IPS-15b (cell line): ENCODE data around the gene PLA2G2F.
"Not testable (repeated sequence)": the region's sequence is repeated elsewhere in the genome, so short reads cannot be mapped to it uniquely, and the experiment has no call there.

Source experiments
- H3K27me3 ChIP-seq: one replicate; pipeline ENCODE4 v1.6.1; 2013; ENCODE audit warnings: low read length; ENCODE audit not compliant: control insufficient read depth, insufficient read depth
- H3K36me3 ChIP-seq: one replicate; pipeline ENCODE4 v1.6.1; 2013; ENCODE audit warnings: low read length; ENCODE audit not compliant: control insufficient read depth, insufficient read depth
- H3K4me1 ChIP-seq: one replicate; pipeline ENCODE4 v1.6.1; 2013; ENCODE audit warnings: mild to moderate bottlenecking, low read length; ENCODE audit not compliant: control insufficient read depth, insufficient read depth
- H3K4me3 ChIP-seq: one replicate; pipeline ENCODE4 v1.5.1; 2013; ENCODE audit warnings: low read depth, low read length
- H3K9ac ChIP-seq: one replicate; pipeline ENCODE4 v1.6.1; 2013; ENCODE audit warnings: low read depth, mild to moderate bottlenecking, low read length
- H3K9me3 ChIP-seq: one replicate; pipeline ENCODE4 v1.6.1; 2013; ENCODE audit warnings: mild to moderate bottlenecking, low read length; ENCODE audit not compliant: control insufficient read depth, insufficient read depth

The PLA2G2F gene

DNA sequence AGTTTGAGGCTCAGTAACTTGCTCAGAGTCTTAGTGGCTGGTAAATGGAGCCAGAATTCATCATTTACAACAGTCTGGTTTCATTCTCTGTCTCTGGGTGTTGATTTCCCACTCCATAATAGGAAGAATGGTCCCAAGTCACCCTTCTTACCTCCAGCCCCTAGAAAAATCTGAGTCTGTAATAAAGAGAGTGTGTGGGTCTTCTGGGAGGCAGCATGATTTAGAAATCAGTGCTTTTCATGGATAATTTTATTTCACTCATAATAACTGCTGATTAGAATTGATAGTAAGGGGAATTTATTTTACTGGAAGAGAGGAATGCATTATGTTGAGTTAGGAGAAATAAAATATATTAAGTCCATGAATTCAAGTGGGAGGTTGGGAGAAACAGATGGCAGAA, 21.9 kb upstream of the PLA2G2F start:
- H3K9ac ChIP-seq, result no peak overlapping the region
- no peak overlapping the region for H3K4me3 ChIP-seq
- H3K4me1 ChIP-seq, result no peaks in the 10 kb centered on the region
- H3K9me3 ChIP-seq, result no peaks in the 10 kb centered on the region
- H3K36me3 ChIP-seq, result no peaks in the 10 kb centered on the region
- H3K27me3 ChIP-seq, result peaks cover 3% of the 10 kb centered on the region

DNA sequence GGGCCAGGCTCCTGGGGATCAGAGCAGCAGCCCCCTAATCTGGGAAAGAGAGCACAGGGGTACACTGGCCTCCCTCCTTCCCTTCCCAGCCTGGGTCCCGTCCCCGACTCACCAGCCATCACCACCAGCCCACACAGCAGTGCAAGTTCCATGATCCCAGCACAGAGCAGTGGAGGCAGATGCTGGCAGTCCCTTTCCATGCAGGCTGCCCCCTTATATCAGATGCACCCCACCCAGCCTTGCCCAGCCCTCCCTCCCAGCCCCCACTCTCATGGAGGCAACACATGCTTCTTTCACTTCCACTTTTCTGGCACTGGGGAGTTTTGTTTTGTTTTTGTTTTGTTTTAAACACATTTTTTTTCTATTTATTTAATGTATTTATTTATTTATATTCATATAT, 19.8 kb upstream of the PLA2G2F start, which contains the start of gene PLA2G2D:
Gene PLA2G2D (minus strand): TSS at position 190 of the 400 bp plus-strand sequence. CDS start 38 bp downstream, at position 152.
- H3K9me3 ChIP-seq, result no peaks in the 10 kb centered on the region
- no peak within 1 kb of the TSS for H3K9ac ChIP-seq
- H3K36me3 ChIP-seq, result no peaks in the 10 kb centered on the region
- peaks cover 3% of the 10 kb centered on the region for H3K27me3 ChIP-seq
- H3K4me3 ChIP-seq, result no peak within 1 kb of the TSS
- H3K4me1 ChIP-seq, result no peaks in the 10 kb centered on the region

DNA sequence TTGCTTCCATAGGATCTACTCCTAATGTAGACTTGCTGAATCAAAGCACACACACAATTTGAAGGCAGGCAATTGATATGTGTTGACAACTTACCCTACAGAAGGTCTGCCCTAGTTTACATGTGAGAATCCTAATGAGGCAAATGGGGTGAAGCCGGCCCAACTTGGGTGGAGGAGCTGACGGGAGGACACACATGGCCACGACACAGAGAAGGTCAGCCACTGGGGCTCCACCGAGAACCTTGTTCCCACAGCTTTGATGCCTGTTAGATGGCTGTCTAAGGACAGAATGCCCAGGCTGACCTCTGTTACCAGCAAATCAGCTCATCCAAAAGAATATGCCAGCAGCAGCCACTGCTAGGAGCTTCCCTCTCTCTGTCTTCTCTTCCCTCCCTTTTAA, 18.3 kb upstream of the PLA2G2F start:
- Histone ChIP-seq H3K9me3 (no peaks in the 10 kb centered on the region), H3K27me3 (peaks cover 3% of the 10 kb centered on the region), H3K4me1 (no peaks in the 10 kb centered on the region), H3K4me3 (no peak overlapping the region), H3K9ac (no peak overlapping the region), H3K36me3 (no peaks in the 10 kb centered on the region)

DNA sequence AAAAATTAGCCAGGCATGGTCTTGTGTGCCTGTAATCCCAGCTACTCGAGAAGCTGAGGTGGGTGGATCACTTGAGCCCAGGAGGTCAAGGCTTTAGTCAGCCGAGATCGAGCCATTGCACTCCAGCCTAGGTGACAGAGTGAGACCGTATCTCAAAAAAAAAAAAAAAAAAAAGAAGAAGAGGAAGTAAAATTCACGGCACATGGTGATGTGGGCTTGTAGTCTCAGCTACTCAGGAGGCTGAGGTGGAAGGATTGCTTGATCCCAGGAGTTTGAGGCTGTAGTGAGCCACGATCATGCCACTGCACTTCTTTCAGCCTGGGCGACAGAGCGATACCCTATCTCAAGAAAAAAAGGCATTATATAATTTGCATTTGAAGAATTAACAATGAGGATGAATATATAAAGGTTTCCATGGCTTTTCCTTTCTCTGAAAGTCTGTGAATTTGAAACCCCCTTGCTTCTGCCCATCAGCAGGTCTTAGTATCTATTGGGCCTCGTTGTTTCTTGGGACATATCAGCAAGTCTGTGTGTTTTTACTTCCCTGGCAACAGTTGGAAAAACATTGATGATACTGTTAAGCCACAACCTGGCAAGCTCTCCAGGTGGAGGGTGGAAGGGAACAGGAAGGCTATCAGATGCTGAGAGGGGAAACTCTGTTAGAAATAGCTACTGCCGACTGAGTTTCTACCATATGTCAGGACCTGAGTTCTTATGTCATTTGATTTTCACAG, 15.2 kb upstream of the PLA2G2F start:
- Histone ChIP-seq H3K9me3 (no peaks in the 10 kb centered on the region), H3K4me3 (no peak overlapping the region), H3K36me3 (no peaks in the 10 kb centered on the region), H3K27me3 (peaks cover 3% of the 10 kb centered on the region), H3K4me1 (no peaks in the 10 kb centered on the region), H3K9ac (no peak overlapping the region)

DNA sequence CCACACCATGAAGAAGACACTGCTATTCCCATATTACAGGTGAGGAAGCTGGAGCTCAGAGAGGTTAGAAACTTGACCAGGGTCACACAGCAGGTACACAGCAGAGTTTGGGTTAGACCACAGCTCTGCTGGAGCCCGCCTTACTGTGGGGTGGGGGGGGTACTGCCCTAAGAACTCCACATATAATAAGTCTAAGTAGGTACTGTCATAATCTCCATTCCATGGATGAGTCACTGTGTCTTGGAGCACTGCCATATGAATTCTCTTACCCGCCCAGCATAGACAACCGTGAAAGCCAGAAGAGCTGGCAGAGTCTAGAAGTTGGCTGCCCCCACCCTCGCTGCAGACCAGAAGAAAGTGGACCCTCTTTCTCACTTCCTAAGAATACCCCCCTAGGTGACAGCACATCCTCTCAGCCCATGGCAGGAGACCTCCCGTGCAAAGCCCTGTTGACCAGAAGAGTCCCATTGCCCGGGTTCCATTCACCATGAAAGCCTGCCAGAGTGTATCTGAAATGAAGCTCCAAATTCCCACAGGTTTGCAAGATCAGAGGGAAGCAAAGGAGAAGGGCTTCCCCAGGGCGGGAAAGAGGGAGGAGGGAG, 14.6 kb upstream of the PLA2G2F start:
- peaks cover 3% of the 10 kb centered on the region for H3K27me3 ChIP-seq
- no peaks in the 10 kb centered on the region for H3K9me3 ChIP-seq
- no peak overlapping the region for H3K9ac ChIP-seq
- no peak overlapping the region for H3K4me3 ChIP-seq
- no peaks in the 10 kb centered on the region for H3K4me1 ChIP-seq
- no peaks in the 10 kb centered on the region for H3K36me3 ChIP-seq

DNA sequence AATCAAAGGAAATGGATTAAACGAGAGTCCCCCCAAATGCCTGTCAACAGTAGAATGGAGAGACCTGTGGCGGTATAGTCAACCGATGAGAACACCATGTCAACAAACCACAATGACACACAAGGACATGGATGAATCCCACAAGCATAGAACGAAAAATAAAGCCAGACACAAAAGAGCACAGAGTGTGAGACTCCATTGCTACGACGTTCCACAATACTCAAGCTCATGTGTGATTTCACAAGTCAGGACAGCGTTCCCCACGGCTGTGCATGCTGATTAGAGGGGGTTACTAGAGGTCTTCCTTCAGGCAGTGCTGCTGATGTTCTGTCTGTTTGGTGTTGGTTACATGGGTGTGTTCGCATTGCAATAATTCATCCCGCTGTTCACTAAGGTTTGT, 14.0 kb upstream of the PLA2G2F start:
- Histone ChIP-seq H3K9me3 (no peaks in the 10 kb centered on the region), H3K9ac (no peak overlapping the region), H3K4me3 (no peak overlapping the region), H3K27me3 (peaks cover 3% of the 10 kb centered on the region), H3K4me1 (no peaks in the 10 kb centered on the region), H3K36me3 (no peaks in the 10 kb centered on the region)

DNA sequence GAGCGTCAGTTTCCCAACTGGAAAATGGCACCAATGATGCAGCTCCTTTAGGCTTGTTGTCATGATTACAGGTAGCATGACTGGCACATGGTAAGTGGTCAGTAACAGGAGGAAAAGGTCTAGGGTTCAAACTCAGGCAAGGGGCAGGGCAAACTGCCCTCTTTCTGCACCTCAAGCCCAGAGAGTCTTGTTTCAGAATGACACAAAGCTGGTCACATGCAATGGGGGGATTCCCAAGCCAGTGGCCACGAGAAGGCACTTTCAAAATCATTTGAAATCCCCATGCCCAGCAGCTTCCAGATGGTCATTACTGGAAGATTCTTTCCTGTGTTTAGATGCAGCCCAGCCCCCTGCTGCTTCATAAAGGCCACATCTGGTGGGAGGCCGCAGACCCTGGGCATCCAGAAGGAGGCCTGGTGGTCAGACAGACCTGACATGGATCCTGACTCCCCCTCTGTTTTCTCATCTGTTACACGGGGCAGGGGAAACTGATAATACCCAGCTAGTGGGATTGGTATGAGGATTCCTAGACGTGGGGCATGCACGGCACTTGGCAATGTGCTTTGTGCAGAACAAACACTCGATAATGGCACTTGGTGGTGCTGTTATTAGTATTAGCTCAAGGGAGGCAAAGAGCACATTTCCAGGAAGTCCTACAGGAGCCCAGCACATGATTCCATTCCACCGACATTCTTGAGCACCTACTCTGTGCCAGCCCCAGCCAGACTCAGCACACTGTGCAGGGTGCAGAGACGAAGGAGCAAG, 12.9 kb upstream of the PLA2G2F start:
- H3K36me3 ChIP-seq, result no peaks in the 10 kb centered on the region
- peaks cover 3% of the 10 kb centered on the region for H3K27me3 ChIP-seq
- no peak overlapping the region for H3K9ac ChIP-seq
- no peaks in the 10 kb centered on the region for H3K9me3 ChIP-seq
- H3K4me3 ChIP-seq, result no peak overlapping the region
- H3K4me1 ChIP-seq, result no peaks in the 10 kb centered on the region

DNA sequence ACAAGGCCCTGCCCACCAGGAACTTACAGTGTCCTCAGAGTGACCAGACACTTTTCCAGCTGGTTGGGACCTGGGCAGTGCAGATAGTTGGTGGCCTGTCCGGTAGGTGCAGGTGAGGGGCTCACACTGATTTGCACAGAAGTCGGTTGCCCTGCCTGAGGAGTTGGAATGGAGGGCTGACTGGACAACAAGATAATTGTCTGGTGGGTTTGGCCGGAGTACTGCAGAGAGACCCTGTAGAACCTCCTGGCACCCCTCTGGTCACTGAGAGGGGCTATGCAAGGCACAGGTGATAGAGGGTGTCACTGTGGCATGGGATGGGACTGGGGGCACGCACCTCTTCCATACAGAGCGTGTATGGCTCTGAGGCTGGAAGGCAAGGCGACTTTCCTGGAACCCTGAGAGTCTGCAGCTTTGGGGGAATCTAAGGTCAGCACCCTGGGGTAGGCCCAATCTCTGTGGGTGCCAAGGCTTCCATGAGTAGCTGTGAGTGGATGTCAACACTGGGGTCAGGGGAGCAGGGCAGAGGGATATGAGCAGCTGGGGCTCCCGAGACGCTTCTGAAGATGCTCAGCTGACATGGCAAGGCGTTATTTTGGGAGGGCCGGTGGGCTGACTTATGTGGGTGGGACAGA, 12.2 kb upstream of the PLA2G2F start:
- H3K4me3 ChIP-seq, result no peak overlapping the region
- no peak overlapping the region for H3K9ac ChIP-seq
- H3K9me3 ChIP-seq, result no peaks in the 10 kb centered on the region
- no peaks in the 10 kb centered on the region for H3K4me1 ChIP-seq
- H3K27me3 ChIP-seq, result no peaks in the 10 kb centered on the region
- no peaks in the 10 kb centered on the region for H3K36me3 ChIP-seq

DNA sequence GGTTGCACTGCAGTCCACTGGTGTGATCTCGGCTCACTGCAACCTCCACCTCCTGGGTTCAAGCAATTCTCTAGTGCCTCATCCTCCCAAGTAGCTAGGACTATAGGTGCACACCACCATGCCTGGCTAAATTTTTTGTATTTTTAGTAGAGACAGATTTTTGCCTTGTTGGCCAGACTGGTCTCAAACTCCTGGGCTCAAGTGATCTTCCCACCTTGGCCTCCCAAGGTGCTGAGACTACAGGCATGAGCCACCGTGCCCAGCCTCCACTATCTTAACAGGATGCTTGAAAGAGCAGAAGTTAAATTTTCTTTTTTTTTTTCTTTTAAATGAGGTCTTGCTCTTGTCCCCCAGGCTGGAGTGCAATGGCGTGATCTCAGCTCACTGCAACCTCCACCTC, 8.6 kb upstream of the PLA2G2F start:
- not testable (repeated sequence) for H3K9ac ChIP-seq, H3K4me3 ChIP-seq, H3K27me3 ChIP-seq, H3K9me3 ChIP-seq, H3K36me3 ChIP-seq, H3K4me1 ChIP-seq

DNA sequence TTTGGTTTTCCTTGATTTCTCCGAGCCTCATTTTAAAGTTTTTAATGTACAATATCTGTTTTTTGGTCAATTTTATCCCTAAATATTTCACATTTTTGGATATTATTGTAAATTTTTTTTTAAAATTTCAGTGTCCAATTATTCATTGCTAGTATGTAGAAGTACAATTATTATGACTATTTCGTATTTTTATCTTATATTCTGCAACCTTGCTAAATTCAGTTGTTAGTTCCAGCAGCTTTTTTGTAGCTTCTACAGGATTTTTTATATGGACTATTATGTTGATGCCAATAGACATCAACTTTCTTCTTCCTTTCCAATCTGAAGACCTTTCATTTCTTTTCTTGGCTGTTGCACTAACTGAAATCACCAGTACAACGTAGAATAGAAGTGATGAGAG, 4.1 kb upstream of the PLA2G2F start:
- Histone ChIP-seq H3K4me1 (no peaks in the 10 kb centered on the region), H3K36me3 (no peaks in the 10 kb centered on the region), H3K9ac (no peak overlapping the region), H3K9me3 (no peaks in the 10 kb centered on the region), H3K4me3 (no peak overlapping the region), H3K27me3 (no peaks in the 10 kb centered on the region)

DNA sequence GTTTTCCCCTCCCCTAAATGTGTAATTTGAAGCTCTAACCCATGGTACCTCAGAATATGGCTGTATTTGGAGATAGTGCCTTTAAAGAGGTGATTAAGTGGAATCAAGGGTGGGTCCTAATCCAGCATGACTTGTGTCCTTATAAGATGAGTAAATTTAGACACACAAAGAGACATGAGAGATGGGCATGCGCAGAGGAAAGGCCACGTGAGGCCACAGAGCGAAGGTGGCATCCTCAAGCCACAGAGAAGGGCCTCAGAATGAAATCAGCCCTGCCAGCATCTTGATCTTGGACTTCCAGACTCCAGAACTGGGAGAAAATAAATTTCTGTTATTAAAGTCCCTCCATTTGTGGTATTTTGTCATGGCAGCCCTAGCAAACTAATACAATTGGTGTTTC, 2.9 kb upstream of the PLA2G2F start:
- no peak overlapping the region for H3K9ac ChIP-seq
- H3K9me3 ChIP-seq, result no peaks in the 10 kb centered on the region
- no peaks in the 10 kb centered on the region for H3K4me1 ChIP-seq
- no peaks in the 10 kb centered on the region for H3K27me3 ChIP-seq
- H3K36me3 ChIP-seq, result no peaks in the 10 kb centered on the region
- no peak overlapping the region for H3K4me3 ChIP-seq
